CD4-positive, alpha-beta T cell treated with Interleukin-21 for 1 hour (primary cell): ENCODE measurements around the gene GP1BB.

ENCODE experiments used
- DNase-seq: peaks from one replicate; pipeline ENCODE4 v3.0.0-alpha.2; 2020

Gene GP1BB

GRCh38 chr22:19767427-19768341, 44.3 kb downstream of the GP1BB start:
- DNase-seq, result no peak

DNA sequence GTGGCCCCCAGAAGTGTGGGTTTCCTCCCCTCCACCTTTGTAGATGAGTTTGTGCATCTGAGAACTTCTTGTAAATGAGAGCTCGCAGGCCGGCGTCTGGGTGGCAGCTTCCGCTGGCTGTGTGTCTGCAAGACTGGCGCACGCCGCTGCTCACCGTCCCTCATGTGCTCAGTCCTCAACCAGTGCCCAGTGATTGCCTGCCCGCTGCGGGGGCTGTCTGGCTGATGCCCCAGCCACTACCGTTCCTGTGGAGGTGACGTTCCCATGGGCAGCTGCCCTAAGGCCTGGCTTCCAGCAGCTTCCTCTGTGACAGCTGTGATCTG, 46.0 kb downstream of the GP1BB start:
- no peak for DNase-seq

DNA sequence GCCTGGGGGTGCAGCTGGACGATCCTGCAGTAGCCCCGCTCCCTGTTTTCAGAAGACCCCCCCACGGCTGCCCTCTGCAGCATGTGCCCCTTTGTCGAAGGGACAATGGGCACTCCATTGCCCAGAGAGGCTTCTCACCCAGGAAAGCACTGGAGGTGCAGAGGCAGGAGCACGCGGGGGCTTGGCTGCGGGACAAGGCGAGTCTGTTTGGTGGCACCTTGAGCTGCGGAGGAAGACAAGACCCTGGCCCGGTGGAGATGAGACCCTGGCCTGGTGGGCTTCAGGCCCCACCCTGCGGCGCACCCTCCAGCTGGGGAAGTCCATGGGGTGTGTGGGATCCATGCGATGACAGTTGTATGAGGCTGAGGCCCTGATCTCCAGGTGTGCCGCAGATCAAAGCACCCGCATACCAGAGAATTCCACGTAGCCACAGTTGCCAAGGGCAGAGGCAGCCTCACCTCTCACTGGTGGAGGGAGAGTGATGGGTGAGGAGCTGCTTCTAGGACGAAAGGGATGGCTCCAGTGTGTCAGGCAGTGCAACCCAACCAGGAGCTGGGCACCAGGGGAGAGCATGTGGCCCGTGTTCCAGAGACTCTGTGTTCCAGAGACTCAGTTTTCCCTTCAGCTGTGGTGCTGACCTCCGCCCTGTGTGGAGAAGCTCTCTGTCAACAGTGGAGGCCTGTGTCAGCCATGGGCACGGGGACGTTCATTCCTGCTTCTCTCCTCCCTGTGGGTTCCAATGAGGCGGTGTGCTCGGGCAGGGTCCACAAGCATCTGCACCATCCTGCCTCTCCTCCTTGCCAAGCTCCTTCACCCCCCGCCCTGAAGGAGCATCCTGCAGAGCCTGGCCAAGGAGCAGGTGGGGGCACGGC, 47.2 kb downstream of the GP1BB start:
- no peak for DNase-seq

DNA sequence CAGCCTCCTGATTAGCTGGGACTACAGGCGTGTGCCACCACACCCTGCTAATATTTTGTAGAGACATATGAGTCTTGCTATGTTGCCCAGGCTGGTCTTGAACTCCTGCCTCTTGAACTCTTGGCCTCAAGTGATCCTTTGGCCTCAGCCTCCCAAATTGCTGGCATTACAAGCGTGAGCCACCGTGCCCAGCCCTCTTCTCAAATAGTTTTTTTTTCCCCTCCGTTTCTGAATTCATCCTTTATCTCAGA, 49.0 kb downstream of the GP1BB start:
- no peak for DNase-seq

DNA sequence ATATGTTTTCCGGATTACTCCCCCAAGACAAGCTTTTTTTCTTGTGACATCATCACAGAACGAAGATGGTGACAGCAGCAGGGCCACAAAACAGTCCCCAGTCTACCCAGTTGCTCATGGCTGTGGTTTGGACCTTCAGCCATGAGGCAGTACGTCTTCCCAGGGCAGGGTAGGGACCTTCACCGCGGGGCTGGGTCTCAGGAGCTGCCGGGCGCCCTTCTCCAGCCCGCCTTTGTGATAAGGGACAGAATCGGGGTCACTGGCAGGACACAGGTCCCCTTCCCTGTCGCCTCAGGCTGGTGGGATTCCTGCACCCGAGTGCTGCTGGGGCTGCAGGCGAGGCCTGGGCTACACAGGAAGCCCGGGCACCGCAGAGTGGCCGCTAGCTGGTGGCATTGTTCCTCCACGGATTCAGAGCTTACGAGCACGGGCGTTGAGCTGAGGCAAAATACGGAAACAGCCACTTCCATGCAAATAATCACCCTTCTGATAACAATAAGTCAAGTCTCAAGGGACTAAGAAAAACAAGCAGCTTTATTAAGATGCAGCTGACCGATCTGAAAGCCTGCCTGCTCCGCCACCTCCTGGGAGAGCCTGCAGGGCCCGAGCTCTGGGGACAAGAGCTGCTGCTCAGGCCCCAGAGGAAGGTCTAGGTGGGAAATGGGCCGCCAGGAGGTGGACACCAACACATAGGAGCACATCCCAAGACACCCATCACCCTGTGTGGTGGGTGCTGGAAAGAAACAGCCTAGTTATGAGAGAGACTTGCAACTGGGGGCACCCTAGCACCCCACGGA, 49.5 kb downstream of the GP1BB start:
- DNase-seq, result no peak

DNA sequence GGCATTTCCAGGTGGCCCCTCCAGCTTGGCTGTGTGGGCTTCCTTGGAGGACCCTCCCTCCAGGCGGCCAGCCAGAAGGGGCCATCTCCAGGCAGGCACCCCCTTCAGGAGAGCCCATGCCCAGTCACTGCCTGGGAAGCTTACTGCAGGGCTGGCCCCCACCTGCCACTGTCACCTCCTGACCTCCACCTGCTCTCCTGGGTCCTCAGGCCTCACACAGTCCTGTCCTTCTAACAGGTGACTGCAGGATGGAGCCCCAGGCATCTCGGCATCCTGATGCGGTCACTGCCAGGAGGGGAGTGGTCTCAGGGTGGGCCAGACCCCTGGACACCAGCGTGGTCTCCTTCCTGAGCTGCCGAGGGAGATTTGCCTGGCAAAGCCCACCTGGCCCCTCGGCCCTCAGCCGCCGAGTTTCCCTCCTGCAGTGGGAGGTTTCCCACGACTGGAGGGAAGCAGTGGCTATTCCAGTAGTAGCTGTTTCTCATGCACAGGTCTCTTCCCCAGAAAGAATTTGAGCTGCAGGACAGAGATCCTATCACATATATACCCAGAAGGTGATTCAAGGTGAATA, 50.2 kb downstream of the GP1BB start:
- no peak for DNase-seq
